SK-N-SH (cell line): ENCODE data around the gene RBM47. TPM values are rescaled to one million over a fixed set of nuclear protein-coding genes. Genes with fewer than 3 reads are reported as not detected.

Source experiments
- CTCF ChIA-PET: fragments of 300-600, 350-600 bp; formaldehyde crosslinking; extraction: SDS; loops from one replicate; lab custom pipeline; 2021; lab: Yijun Ruan, JAX
- POLR2A ChIA-PET: fragments of 350-600 bp; sonication (Branson Sonifier 250); formaldehyde crosslinking; extraction: SDS; loops from one replicate; lab custom pipeline; 2020; ENCODE audit warnings: antibody characterized with exemption, inconsistent platforms; lab: Yijun Ruan, JAX
- DNase-seq: peaks from one replicate; pipeline ENCODE4 v3.0.0; 2012
- H2AFZ ChIP-seq: fragments of 200-600 bp; sonication (generic); 2 replicates; pipeline ENCODE4 v1.8.1; 2016; ENCODE audit warnings: antibody characterized with exemption, mild to moderate bottlenecking, low read depth
- H3F3A ChIP-seq: fragments of 200-600 bp; sonication (generic); replicated peaks from 2 replicates; pipeline ENCODE3; 2016; ENCODE audit warnings: antibody characterized with exemption, mild to moderate bottlenecking; ENCODE audit not compliant: insufficient read depth
- H3K27ac ChIP-seq, 2 experiments: fragments of 200-500 bp in 1 of 2; fragments of 200-600 bp in 1 of 2; sonication (Bioruptor generic) in 1 of 2; sonication (generic), shearing (Covaris generic) in 1 of 2; 2 replicates each; pipeline versions ENCODE4 v1.5.1 to v1.6.1; 2014 to 2016; ENCODE audit warnings: low read depth in 2 of 2, inconsistent platforms in 1 of 2, low read length in 1 of 2, mild to moderate bottlenecking in 1 of 2, mixed read lengths in 1 of 2
- H3K27me3 ChIP-seq: fragments of 200-600 bp; sonication (generic), shearing (Covaris generic); 2 replicates; pipeline ENCODE4 v1.6.1; 2016; ENCODE audit warnings: mixed run types; ENCODE audit not compliant: insufficient read depth
- H3K36me3 ChIP-seq, 2 experiments: fragments of 200-500 bp in 1 of 2; fragments of 200-600 bp in 1 of 2; sonication (Bioruptor generic) in 1 of 2; sonication (generic) in 1 of 2; replicated peaks in 1 of 2; 2 replicates each; pipeline versions ENCODE3 to v1.5.1; 2014 to 2016; ENCODE audit warnings: low read length in 1 of 2, mild to moderate bottlenecking in 1 of 2; ENCODE audit not compliant: insufficient read depth in 2 of 2, control insufficient read depth in 1 of 2
- H3K4me1 ChIP-seq, 2 experiments: fragments of 200-500 bp in 1 of 2; fragments of 200-600 bp in 1 of 2; sonication (Bioruptor generic) in 1 of 2; sonication (generic), shearing (Covaris generic) in 1 of 2; 2 replicates each; pipeline versions ENCODE4 v1.5.1 to v1.6.1; 2014 to 2016; ENCODE audit warnings: low read depth in 1 of 2, low read length in 1 of 2, mixed run types in 1 of 2; ENCODE audit not compliant: insufficient read depth in 2 of 2, control insufficient read depth in 1 of 2
- H3K4me2 ChIP-seq: fragments of 200-600 bp; sonication (generic), shearing (Covaris generic); 2 replicates; pipeline ENCODE4 v1.6.1; 2017; ENCODE audit warnings: mixed run types
- H3K4me3 ChIP-seq, 2 experiments: fragments of 200-500 bp in 1 of 2; fragments of 200-600 bp in 1 of 2; sonication (Bioruptor generic) in 1 of 2; sonication (generic), shearing (Covaris generic) in 1 of 2; 2 replicates each; pipeline versions ENCODE4 v1.5.1 to v1.8.1; 2014 to 2016; ENCODE audit warnings: low read depth in 2 of 2, inconsistent platforms in 1 of 2, low read length in 1 of 2, mild to moderate bottlenecking in 1 of 2, mixed read lengths in 1 of 2, moderate library complexity in 1 of 2
- H3K79me2 ChIP-seq: fragments of 200-600 bp; sonication (generic); 2 replicates; pipeline ENCODE4 v1.8.1; 2017; ENCODE audit warnings: mild to moderate bottlenecking; ENCODE audit not compliant: insufficient read depth
- H3K9ac ChIP-seq: fragments of 200-600 bp; sonication (generic); 2 replicates; pipeline ENCODE4 v1.6.1; 2017; ENCODE audit warnings: mixed run types
- H3K9me2 ChIP-seq: fragments of 200-600 bp; sonication (generic); 2 replicates; pipeline ENCODE4 v1.6.1; 2017; ENCODE audit warnings: mixed run types
- H3K9me3 ChIP-seq: fragments of 200-600 bp; sonication (generic); 2 replicates; pipeline ENCODE4 v1.6.1; 2017; ENCODE audit warnings: mixed run types, mild to moderate bottlenecking, moderate library complexity
- H4K20me1 ChIP-seq: fragments of 200-600 bp; sonication (generic); 2 replicates; pipeline ENCODE4 v1.6.1; 2017; ENCODE audit warnings: mild to moderate bottlenecking, mixed run types; ENCODE audit not compliant: insufficient read depth
- CTCF ChIP-seq: fragments of 200-600 bp; sonication (generic); IDR thresholded peaks from 2 replicates; pipeline ENCODE4 v1.6.1; 2017; ENCODE audit warnings: antibody characterized with exemption, mild to moderate bottlenecking, moderate library complexity
- EZH2phosphoT487 ChIP-seq: fragments of 200-600 bp; sonication (generic); IDR thresholded peaks from 2 replicates; pipeline ENCODE4 v1.6.1; 2017; ENCODE audit warnings: low read depth, mixed run types, mild to moderate bottlenecking, antibody characterized with exemption, moderate library complexity, borderline replicate concordance
- FOXM1 ChIP-seq: IDR thresholded peaks from 2 replicates; pipeline ENCODE4 v1.4.0; 2012; ENCODE audit warnings: low read depth, mild to moderate bottlenecking
- GABPA ChIP-seq: IDR thresholded peaks from 2 replicates; pipeline ENCODE4 v1.4.0; 2012; ENCODE audit warnings: low read depth, mild to moderate bottlenecking
- IRF3 ChIP-seq: fragments of 150-350 bp; IDR thresholded peaks from 2 replicates; pipeline ENCODE4 v1.6.1; 2016; ENCODE audit warnings: mild to moderate bottlenecking, low read depth, low read length
- JUND ChIP-seq: IDR thresholded peaks from 2 replicates; pipeline ENCODE4 v1.4.0; 2012
- MXI1 ChIP-seq: IDR thresholded peaks from 2 replicates; pipeline ENCODE4 v1.6.1; 2012; ENCODE audit warnings: mild to moderate bottlenecking, low read depth, low read length, improper control_type of control experiment
- NFIC ChIP-seq: IDR thresholded peaks from 2 replicates; pipeline ENCODE4 v1.4.0; 2012; ENCODE audit warnings: borderline replicate concordance
- NRF1 ChIP-seq: IDR thresholded peaks from 2 replicates; pipeline ENCODE4 v1.6.1; 2012; ENCODE audit warnings: low read depth, mild to moderate bottlenecking, low read length
- PBX3 ChIP-seq: IDR thresholded peaks from 2 replicates; pipeline ENCODE4; 2012
- RCOR1 ChIP-seq: fragments of 150-350 bp; IDR thresholded peaks from 2 replicates; pipeline ENCODE4 v1.6.1; 2017; ENCODE audit warnings: antibody characterized with exemption, low read length
- RFX5 ChIP-seq: IDR thresholded peaks from 2 replicates; pipeline ENCODE4 v1.6.1; 2012; ENCODE audit warnings: mild to moderate bottlenecking, improper control_type of control experiment, low read length
- RXRA ChIP-seq: IDR thresholded peaks from 2 replicates; pipeline ENCODE4 v1.4.0; 2012; ENCODE audit warnings: low read depth, mild to moderate bottlenecking, borderline replicate concordance
- SIN3A ChIP-seq: IDR thresholded peaks from 2 replicates; pipeline ENCODE4 v1.6.1; 2012; ENCODE audit warnings: low read depth, mild to moderate bottlenecking, low read length, moderate library complexity, borderline replicate concordance
- SMC3 ChIP-seq: IDR thresholded peaks from 2 replicates; pipeline ENCODE4 v1.6.1; 2012; ENCODE audit warnings: low read depth, low read length, improper control_type of control experiment
- TAF1 ChIP-seq: IDR thresholded peaks from 2 replicates; pipeline ENCODE4 v1.6.1; 2012; ENCODE audit warnings: low read depth, mild to moderate bottlenecking, low read length, moderate library complexity, borderline replicate concordance
- TCF12 ChIP-seq: IDR thresholded peaks from 2 replicates; pipeline ENCODE4 v1.4.0; 2012
- TEAD4 ChIP-seq: IDR thresholded peaks from 2 replicates; pipeline ENCODE4 v1.4.0; 2012; ENCODE audit warnings: mild to moderate bottlenecking, borderline replicate concordance; ENCODE audit not compliant: insufficient read depth
- USF1 ChIP-seq: IDR thresholded peaks from 2 replicates; pipeline ENCODE4 v1.4.0; 2012; ENCODE audit warnings: low read depth, borderline replicate concordance
- USF2 ChIP-seq: fragments of 150-350 bp; IDR thresholded peaks from 2 replicates; pipeline ENCODE4 v1.6.1; 2017; ENCODE audit warnings: antibody characterized with exemption, low read length, low read depth, borderline replicate concordance
- WGBS: methylation state at CpG from one replicate; pipeline ENCODE4 v1.1.6; 2017; ENCODE audit warnings: low lambda C conversion rate; 5-methylcytosine and 5-hydroxymethylcytosine counted together
- polyA plus RNA-seq, 3 experiments: library from polyadenylated mRNA; depleted of rRNA; stranded (reverse); fragments of >200 nt; gene quantifications; 2 replicates each; pipeline ENCODE4 v1.2.3, GENCODE V29; 2012

The RBM47 gene
- polyA plus RNA-seq, 1 of the 3 experiments (the other 2 are of a cell fraction): 6.8 TPM

GRCh38 chr4:40564004-40564403, 65.7 kb downstream of the RBM47 start:
- Histone ChIP-seq H3K79me2 (no peaks in the 10 kb centered on the region), H4K20me1 (no peaks in the 10 kb centered on the region), H3K9me2 (no peaks in the 10 kb centered on the region), H3F3A (no peaks in the 10 kb centered on the region), H3K9ac (no peak overlapping the region), H3K4me3 (no peak overlapping the region), H3K4me1 (no peaks in the 10 kb centered on the region; a peak in 1 of 4 replicates), H3K36me3 (no peaks in the 10 kb centered on the region), H2AFZ (no peak overlapping the region), H3K27ac (no peak overlapping the region), H3K9me3 (no peaks in the 10 kb centered on the region), H3K4me2 (no peak overlapping the region), H3K27me3 (no peaks in the 10 kb centered on the region)
- no peak for TF ChIP-seq IRF3
- TF ChIP-seq EZH2phosphoT487: no peak
- no peak for TF ChIP-seq GABPA
- TF ChIP-seq JUND: no peak
- no peak for TF ChIP-seq USF1
- 75% methylated on average over 3 of the region's 3 CpGs for WGBS
- DNase-seq: no peak
- CTCF ChIA-PET: no interaction called here
- POLR2A ChIA-PET: no interaction called here

GRCh38 chr4:40563401-40563800, 66.3 kb downstream of the RBM47 start:
- Histone ChIP-seq H4K20me1 (no peaks in the 10 kb centered on the region), H3K9me2 (no peaks in the 10 kb centered on the region), H3K27me3 (no peaks in the 10 kb centered on the region), H3K9me3 (no peaks in the 10 kb centered on the region), H3K9ac (no peak overlapping the region), H3K4me2 (no peak overlapping the region), H3K36me3 (no peaks in the 10 kb centered on the region), H3F3A (no peaks in the 10 kb centered on the region), H3K4me3 (no peak overlapping the region), H3K4me1 (no peaks in the 10 kb centered on the region; a peak in 1 of 4 replicates), H2AFZ (no peak overlapping the region), H3K79me2 (no peaks in the 10 kb centered on the region), H3K27ac (no peak overlapping the region)
- WGBS: 97% methylated on average over 4 of the region's 4 CpGs
- ChIA-PET CTCF (interaction anchor here (0.6 kb wide), 1 partner anchor 105 kb away, joined by 3 read pairs; no protein-coding TSS in a partner anchor), POLR2A (no interaction called here)
- TF ChIP-seq IRF3 (no peak), TCF12 (no peak), RXRA (no peak), RFX5 (no peak), USF2 (no peak), CTCF (no peak), TAF1 (no peak), NFIC (no peak), NRF1 (no peak), MXI1 (no peak), JUND (no peak), RCOR1 (no peak), EZH2phosphoT487 (no peak), SMC3 (no peak), PBX3 (no peak), FOXM1 (no peak), TEAD4 (no peak), SIN3A (no peak)
- DNase-seq: no peak
